Smooth muscle cell (in vitro differentiated cells): ENCODE data around the gene LDLRAD3. TPM values are rescaled to one million over a fixed set of nuclear protein-coding genes. Genes with fewer than 3 reads are reported as not detected.

Source experiments
- DNase-seq: peaks from one replicate; lab custom pipeline; 2025; ENCODE audit not compliant: unreplicated experiment; lab: John Stamatoyannopoulos, UW
- H2AFZ ChIP-seq: fragments of 200-600 bp; sonication (generic); 2 replicates; pipeline ENCODE4 v1.6.0; 2016; ENCODE audit warnings: antibody characterized with exemption, low read depth, mild to moderate bottlenecking
- H3F3A ChIP-seq: fragments of 200-600 bp; sonication (generic); 2 replicates; pipeline ENCODE4 v1.6.0; 2017; ENCODE audit warnings: antibody characterized with exemption, low read depth
- H3K27ac ChIP-seq: fragments of 200-600 bp; sonication (generic); 2 replicates; pipeline ENCODE4 v1.5.1; 2016; ENCODE audit warnings: low read depth, mild to moderate bottlenecking
- H3K27me3 ChIP-seq: fragments of 200-600 bp; sonication (generic); 2 replicates; pipeline ENCODE4 v1.6.1; 2016; ENCODE audit warnings: low read depth, mild to moderate bottlenecking
- H3K36me3 ChIP-seq: fragments of 200-600 bp; sonication (generic); 2 replicates; pipeline ENCODE4 v1.5.1; 2016; ENCODE audit warnings: low read depth
- H3K4me1 ChIP-seq: fragments of 200-600 bp; sonication (generic); 2 replicates; pipeline ENCODE4 v1.5.1; 2016; ENCODE audit warnings: low read depth
- H3K4me2 ChIP-seq: fragments of 200-600 bp; sonication (generic); 2 replicates; pipeline ENCODE4 v1.6.0; 2016; ENCODE audit warnings: mild to moderate bottlenecking
- H3K4me3 ChIP-seq: fragments of 200-600 bp; sonication (generic); 2 replicates; pipeline ENCODE4 v1.5.1; 2016; ENCODE audit warnings: mild to moderate bottlenecking
- H3K79me2 ChIP-seq: fragments of 200-600 bp; sonication (generic); 2 replicates; pipeline ENCODE4 v1.6.0; 2016; ENCODE audit warnings: low read depth, mild to moderate bottlenecking
- H3K9ac ChIP-seq: fragments of 200-600 bp; sonication (generic); 2 replicates; pipeline ENCODE4 v1.6.0; 2016; ENCODE audit warnings: low read depth
- H3K9me3 ChIP-seq: fragments of 200-600 bp; sonication (generic); replicated peaks from 2 replicates; pipeline ENCODE4 v1.5.1; 2016; ENCODE audit warnings: low read depth
- H4K20me1 ChIP-seq: fragments of 200-600 bp; sonication (generic); 2 replicates; pipeline ENCODE4 v1.6.0; 2016; ENCODE audit warnings: low read depth
- WGBS: methylation state at CpG from one replicate; pipeline ENCODE4 v1.1.7; 2016; ENCODE audit warnings: low lambda C conversion rate; 5-methylcytosine and 5-hydroxymethylcytosine counted together
- polyA plus RNA-seq: library from polyadenylated mRNA; unstranded; fragments of >200 nt; fragmentation: Nextera tagmentation; extraction: Ambion mirVana; gene quantifications from 2 replicates; pipeline ENCODE4 v1.2.1, GENCODE V29; 2016
- total RNA-seq: library from RNA; depleted of rRNA; stranded (reverse); fragments of >200 nt; gene quantifications from 2 replicates; pipeline ENCODE4 v1.2.3, GENCODE V29; 2014
- TF ChIP-seq, protein P1 (sequence below): fragments of 200-600 bp; sonication (generic); IDR thresholded peaks from 2 replicates; pipeline ENCODE4 v1.5.1; 2017; ENCODE audit warnings: borderline replicate concordance, mild to moderate bottlenecking, antibody characterized with exemption; ENCODE audit not compliant: insufficient read depth, poor library complexity, severe bottlenecking

LDLRAD3 gene
- total and polyA plus RNA-seq, 2 experiments from 2014 or later, result 6.1 to 10.0 TPM

DNA sequence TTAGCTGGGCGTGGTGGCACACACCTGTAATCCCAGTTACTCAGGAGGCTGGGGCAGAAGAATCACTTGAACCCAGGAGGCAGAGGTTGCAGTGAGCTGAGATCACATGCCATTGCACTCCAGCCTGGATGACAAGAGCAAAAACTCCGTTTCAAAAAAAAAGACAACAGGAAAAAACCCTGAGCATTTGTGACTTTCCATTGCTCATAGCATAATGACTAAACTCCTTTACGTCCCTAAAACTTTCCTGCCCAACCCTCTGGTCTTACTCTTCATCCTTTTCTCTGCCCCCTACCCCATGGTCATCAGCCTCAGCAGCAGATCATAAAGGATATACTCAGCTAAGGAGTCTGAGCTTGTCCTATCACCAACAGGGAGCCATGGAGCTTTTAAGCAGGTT, 6.8 kb upstream of the LDLRAD3 start:
- Histone ChIP-seq H3K4me2 (no peak overlapping the region), H3K4me1 (no peaks in the 10 kb centered on the region), H3K27me3 (peaks cover 17% of the 10 kb centered on the region), H3F3A (no peaks in the 10 kb centered on the region), H3K4me3 (no peak overlapping the region), H3K36me3 (no peaks in the 10 kb centered on the region), H3K27ac (no peak overlapping the region), H3K9me3 (no peaks in the 10 kb centered on the region), H3K79me2 (no peaks in the 10 kb centered on the region), H3K9ac (no peak overlapping the region), H2AFZ (no peak overlapping the region), H4K20me1 (no peaks in the 10 kb centered on the region)
- 65% methylated on average over 3 of the region's 3 CpGs for WGBS
- TF ChIP-seq, protein P1, sequence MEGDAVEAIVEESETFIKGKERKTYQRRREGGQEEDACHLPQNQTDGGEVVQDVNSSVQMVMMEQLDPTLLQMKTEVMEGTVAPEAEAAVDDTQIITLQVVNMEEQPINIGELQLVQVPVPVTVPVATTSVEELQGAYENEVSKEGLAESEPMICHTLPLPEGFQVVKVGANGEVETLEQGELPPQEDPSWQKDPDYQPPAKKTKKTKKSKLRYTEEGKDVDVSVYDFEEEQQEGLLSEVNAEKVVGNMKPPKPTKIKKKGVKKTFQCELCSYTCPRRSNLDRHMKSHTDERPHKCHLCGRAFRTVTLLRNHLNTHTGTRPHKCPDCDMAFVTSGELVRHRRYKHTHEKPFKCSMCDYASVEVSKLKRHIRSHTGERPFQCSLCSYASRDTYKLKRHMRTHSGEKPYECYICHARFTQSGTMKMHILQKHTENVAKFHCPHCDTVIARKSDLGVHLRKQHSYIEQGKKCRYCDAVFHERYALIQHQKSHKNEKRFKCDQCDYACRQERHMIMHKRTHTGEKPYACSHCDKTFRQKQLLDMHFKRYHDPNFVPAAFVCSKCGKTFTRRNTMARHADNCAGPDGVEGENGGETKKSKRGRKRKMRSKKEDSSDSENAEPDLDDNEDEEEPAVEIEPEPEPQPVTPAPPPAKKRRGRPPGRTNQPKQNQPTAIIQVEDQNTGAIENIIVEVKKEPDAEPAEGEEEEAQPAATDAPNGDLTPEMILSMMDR, result no peak
- DNase-seq, result no peak

DNA sequence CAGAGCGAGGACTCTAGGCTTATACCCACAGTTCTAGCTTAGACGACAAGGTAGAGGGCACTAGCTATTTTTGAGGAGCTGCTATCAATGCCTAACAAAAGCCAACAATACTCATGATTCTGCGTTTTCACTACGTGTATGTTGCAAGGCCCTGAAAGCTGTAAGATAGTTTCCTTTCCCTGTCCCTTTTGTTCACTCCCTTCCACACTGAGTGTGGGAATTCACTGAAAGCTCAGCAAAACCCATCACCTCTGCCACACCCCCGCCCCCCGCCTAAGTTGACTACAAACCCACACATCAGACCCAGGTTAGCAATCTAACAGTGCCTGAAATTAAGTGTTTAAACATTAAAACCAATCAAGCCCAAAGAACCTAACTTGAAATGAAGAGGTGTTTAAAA, 6.2 kb upstream of the LDLRAD3 start:
- Histone ChIP-seq H3K36me3 (no peaks in the 10 kb centered on the region), H3K79me2 (no peaks in the 10 kb centered on the region), H3K27ac (no peak overlapping the region), H3F3A (no peaks in the 10 kb centered on the region), H3K4me3 (no peak overlapping the region), H3K9ac (no peak overlapping the region), H3K27me3 (peaks cover 17% of the 10 kb centered on the region), H4K20me1 (no peaks in the 10 kb centered on the region), H3K4me2 (no peak overlapping the region), H3K4me1 (no peaks in the 10 kb centered on the region), H3K9me3 (no peaks in the 10 kb centered on the region), H2AFZ (no peak overlapping the region)
- TF ChIP-seq, protein P1, result no peak
- DNase-seq, result no peak
- 94% methylated on average over 6 of the region's 6 CpGs for WGBS

DNA sequence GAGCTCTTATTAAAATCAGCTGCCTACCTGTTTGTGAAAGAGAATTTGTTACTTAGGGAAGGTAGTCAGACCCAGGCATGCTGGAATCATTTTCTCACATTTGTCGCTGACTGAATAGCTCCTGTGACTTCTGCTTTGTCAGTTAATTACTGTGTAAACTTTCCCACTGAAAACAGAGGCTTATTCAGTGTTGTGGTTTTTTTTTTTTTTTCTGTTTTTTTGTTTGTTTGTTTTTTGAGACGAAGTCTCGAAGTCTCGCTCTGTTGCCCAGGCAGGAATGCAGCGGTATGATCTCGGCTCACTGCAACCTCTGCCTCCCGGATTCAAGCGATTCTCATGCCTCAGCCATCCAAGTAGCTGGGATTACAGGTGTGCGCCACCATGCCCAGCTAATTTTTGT, 5.6 kb upstream of the LDLRAD3 start:
- Histone ChIP-seq H3K27me3 (peaks cover 17% of the 10 kb centered on the region), H3K4me1 (peaks cover 4% of the 10 kb centered on the region), H2AFZ (no peak overlapping the region), H3K9ac (no peak overlapping the region), H3K9me3 (no peaks in the 10 kb centered on the region), H3K36me3 (no peaks in the 10 kb centered on the region), H3K79me2 (no peaks in the 10 kb centered on the region), H3K4me3 (no peak overlapping the region), H3F3A (no peaks in the 10 kb centered on the region), H3K27ac (no peak overlapping the region), H3K4me2 (no peak overlapping the region), H4K20me1 (no peaks in the 10 kb centered on the region)
- TF ChIP-seq, protein P1, result no peak
- DNase-seq, result no peak
- 88% methylated on average over 9 of the region's 9 CpGs for WGBS

DNA sequence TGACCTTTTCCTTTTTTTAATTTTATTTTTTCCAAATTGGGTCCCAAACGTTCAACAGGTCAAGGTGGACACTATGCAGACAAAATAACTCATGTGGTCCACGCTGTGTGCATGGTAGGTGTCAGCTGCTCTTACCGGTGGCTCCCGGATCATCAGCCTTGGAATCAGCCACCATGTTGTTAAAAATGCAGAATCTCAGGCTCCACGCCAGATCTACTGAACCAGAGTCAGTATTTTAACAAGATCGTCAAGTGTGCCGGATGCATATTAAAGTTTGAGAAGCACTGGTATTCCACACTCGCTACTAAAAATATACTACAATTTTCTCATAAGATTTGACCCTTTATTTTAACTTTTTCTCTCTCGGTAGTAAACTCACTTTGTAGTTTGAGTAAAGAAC, 553 bp upstream of the LDLRAD3 start:
- TF ChIP-seq, protein P1, result no peak
- H4K20me1 ChIP-seq, result peaks cover 22% of the 10 kb centered on the region
- no peaks in the 10 kb centered on the region for H3F3A ChIP-seq
- peak overlapping the region; percentile 57 for H3K27ac ChIP-seq
- H3K4me1 ChIP-seq, result peaks cover 15% of the 10 kb centered on the region
- H3K9me3 ChIP-seq, result no peaks in the 10 kb centered on the region
- H3K4me2 ChIP-seq, result peak overlapping the region; percentile 93
- peak overlapping the region; percentile 49 for H3K9ac ChIP-seq
- peak overlapping the region; percentile 99 for H2AFZ ChIP-seq
- H3K36me3 ChIP-seq, result no peaks in the 10 kb centered on the region
- no peak for DNase-seq
- H3K79me2 ChIP-seq, result peaks cover 7% of the 10 kb centered on the region
- 34% methylated on average over 9 of the region's 9 CpGs for WGBS
- H3K27me3 ChIP-seq, result no peaks in the 10 kb centered on the region
- H3K4me3 ChIP-seq, result peak overlapping the region; percentile 73
